ENCODE data around the gene KIAA0753. TPM values are rescaled to one million over a fixed set of nuclear protein-coding genes. Genes with fewer than 3 reads are reported as not detected.
"Not testable (repeated sequence)": the region's sequence is repeated elsewhere in the genome, so short reads cannot be mapped to it uniquely, and the experiment has no call there.

The KIAA0753 gene
- total RNA-seq, 2 donors from 2014 or later: 15.7 to 18.5 TPM

GRCh38 chr17:6602141-6602540, 38.4 kb downstream of the KIAA0753 start:
- no peaks in the 10 kb centered on the region for H3K27me3 ChIP-seq
- intact Hi-C loops (cut with DNase I): no loop called here
- H3K9ac ChIP-seq (ENCODE audit: low read depth in 2 of 2, low read length in 2 of 2): no peak overlapping the region
- no peaks in the 10 kb centered on the region for H3K36me3 ChIP-seq
- no peaks in the 10 kb centered on the region for H3K9me3 ChIP-seq
- DNase-seq: no peak
- no peak overlapping the region for H3K4me3 ChIP-seq
- H3K4me1 ChIP-seq: peaks cover 6% of the 10 kb centered on the region
- H3K27ac ChIP-seq: no peak overlapping the region
- TF ChIP-seq CTCF (IDR thresholded peaks at IDR 0.05): no peak

GRCh38 chr17:6599364-6599763, 41.1 kb downstream of the KIAA0753 start:
- intact Hi-C loops (cut with DNase I): no loop called here
- Histone ChIP-seq H3K27ac (peak overlapping the region; percentile 10), H3K9me3 (no peaks in the 10 kb centered on the region), H3K27me3 (no peaks in the 10 kb centered on the region), H3K9ac (ENCODE audit: low read depth in 2 of 2, low read length in 2 of 2) (peak overlapping the region in 1 of 2 donors; percentile 21), H3K4me3 (no peak overlapping the region), H3K36me3 (no peaks in the 10 kb centered on the region), H3K4me1 (peaks cover 6% of the 10 kb centered on the region)
- DNase-seq: no peak
- no peak for TF ChIP-seq CTCF (IDR thresholded peaks at IDR 0.05)

GRCh38 chr17:6597727-6598126, 42.8 kb downstream of the KIAA0753 start:
- peaks cover 6% of the 10 kb centered on the region for H3K4me1 ChIP-seq
- no peaks in the 10 kb centered on the region for H3K36me3 ChIP-seq
- intact Hi-C loops (cut with DNase I): no loop called here
- no peak for TF ChIP-seq CTCF (IDR thresholded peaks at IDR 0.05)
- H3K9me3 ChIP-seq: no peaks in the 10 kb centered on the region
- H3K27me3 ChIP-seq: no peaks in the 10 kb centered on the region
- no peak overlapping the region for H3K27ac ChIP-seq
- H3K4me3 ChIP-seq: no peak overlapping the region
- DNase-seq: no peak
- no peak overlapping the region for H3K9ac ChIP-seq (ENCODE audit: low read depth in 2 of 2, low read length in 2 of 2)

- Histone ChIP-seq H3K27ac (no peak overlapping the region), H3K27me3 (no peaks in the 10 kb centered on the region), H3K36me3 (no peaks in the 10 kb centered on the region), H3K4me3 (no peak overlapping the region), H3K4me1 (peaks cover 6% of the 10 kb centered on the region), H3K9me3 (no peaks in the 10 kb centered on the region), H3K9ac (ENCODE audit: low read depth in 2 of 2, low read length in 2 of 2) (no peak overlapping the region)
- intact Hi-C loops (cut with DNase I): no loop called here
- no peak for TF ChIP-seq CTCF (IDR thresholded peaks at IDR 0.05)
- DNase-seq: no peak
Observed at GRCh38 chr17:6596941-6597340, 43.6 kb downstream of the KIAA0753 start.

GRCh38 chr17:6596511-6596910, 44.0 kb downstream of the KIAA0753 start:
- TF ChIP-seq CTCF (IDR thresholded peaks at IDR 0.05): no peak

GRCh38 chr17:6596081-6596480, 44.4 kb downstream of the KIAA0753 start:
- intact Hi-C loops (cut with DNase I): no loop called here
- peaks cover 6% of the 10 kb centered on the region for H3K4me1 ChIP-seq
- no peak overlapping the region for H3K27ac ChIP-seq
- no peak overlapping the region for H3K4me3 ChIP-seq
- no peaks in the 10 kb centered on the region for H3K9me3 ChIP-seq
- no peak overlapping the region for H3K9ac ChIP-seq (ENCODE audit: low read depth in 2 of 2, low read length in 2 of 2)
- no peaks in the 10 kb centered on the region for H3K27me3 ChIP-seq
- no peak for TF ChIP-seq CTCF (IDR thresholded peaks at IDR 0.05)
- no peaks in the 10 kb centered on the region for H3K36me3 ChIP-seq
- DNase-seq: no peak

More at GRCh38 chr17:6596511-6596910, 44.0 kb downstream of the KIAA0753 start:
- Histone ChIP-seq H3K9ac (ENCODE audit: low read depth in 2 of 2, low read length in 2 of 2) (no peak overlapping the region), H3K4me3 (no peak overlapping the region), H3K36me3 (no peaks in the 10 kb centered on the region), H3K9me3 (no peaks in the 10 kb centered on the region), H3K27me3 (no peaks in the 10 kb centered on the region), H3K4me1 (peaks cover 6% of the 10 kb centered on the region), H3K27ac (no peak overlapping the region)
- intact Hi-C loops (cut with DNase I): no loop called here
- no peak for DNase-seq

GRCh38 chr17:6593371-6593770, 47.1 kb downstream of the KIAA0753 start:
- intact Hi-C loops (cut with DNase I); H3K4me3 ChIP-seq; H3K9ac ChIP-seq (ENCODE audit: low read depth in 2 of 2, low read length in 2 of 2); H3K4me1 ChIP-seq; H3K27ac ChIP-seq; H3K27me3 ChIP-seq; H3K9me3 ChIP-seq; DNase-seq: not testable (repeated sequence)
- H3K36me3 ChIP-seq: peaks cover 17% of the 10 kb centered on the region
